B cell (primary cell): ENCODE results near the gene CASP5. TPM values are rescaled to one million over a fixed set of nuclear protein-coding genes. Genes with fewer than 3 reads are reported as not detected.
A peak's percentile ranks its signal among the peaks of the same experiment; 100 is the strongest.

Experiments
- ATAC-seq: fragments of 200-7000 bp; cut with Tn5 transposase; one replicate; pipeline ENCODE4 v1.10.0; 2021; ENCODE audit warnings: low read depth, mild to moderate bottlenecking, moderate number of reproducible peaks, moderate library complexity
- CTCF ChIA-PET: fragments of 350-600 bp; sonication (Branson Sonifier 250); formaldehyde crosslinking; loops from one replicate; lab custom pipeline; 2021; ENCODE audit warnings: antibody characterized with exemption, inconsistent platforms; lab: Charles Lee
- POLR2A ChIA-PET: fragments of 350-600 bp; sonication (Branson Sonifier 250); formaldehyde crosslinking; loops from one replicate; lab custom pipeline; 2021; ENCODE audit warnings: antibody characterized with exemption; lab: Charles Lee
- DNase-seq: peaks from one replicate; pipeline ENCODE4 v3.0.0; 2013
- H2AFZ ChIP-seq: 2 replicates; pipeline ENCODE4 v1.6.1; 2012; ENCODE audit warnings: mild to moderate bottlenecking, low read depth, low read length; ENCODE audit not compliant: insufficient read depth, poor library complexity, severe bottlenecking
- H3K27ac ChIP-seq, 2 donors: 1 replicate in 1 of 2; 2 replicates in 1 of 2; pipeline ENCODE4 v1.5.1; 2012 to 2013; ENCODE audit warnings: low read length in 2 of 2, mild to moderate bottlenecking in 2 of 2, moderate library complexity in 1 of 2
- H3K27me3 ChIP-seq, 4 experiments: fragments of 200-600 bp in 1 of 4; sonication (generic) in 1 of 4; replicated peaks in 1 of 4; 1 replicate in 2 of 4; 2 replicates in 2 of 4; pipeline versions ENCODE4 v1.6.1 to v1.7.0; 2013 to 2016; ENCODE audit warnings: low read length in 3 of 4, mild to moderate bottlenecking in 2 of 4, mixed read lengths in 1 of 4, moderate library complexity in 1 of 4; ENCODE audit not compliant: insufficient read depth in 4 of 4, control insufficient read depth in 3 of 4; ENCODE audit errors: control extremely low read depth in 1 of 4
- H3K36me3 ChIP-seq, 2 experiments: replicated peaks in 1 of 2; 1 replicate in 1 of 2; 2 replicates in 1 of 2; pipeline versions ENCODE4 v1.6.1 to v1.7.1; 2013; ENCODE audit warnings: low read length in 1 of 2; ENCODE audit not compliant: insufficient read depth in 2 of 2, control insufficient read depth in 1 of 2; ENCODE audit errors: control extremely low read depth in 1 of 2, extremely low read depth in 1 of 2
- H3K4me1 ChIP-seq, 2 donors: fragments of 200-600 bp in 1 of 2; sonication (generic) in 1 of 2; 1 replicate in 1 of 2; 2 replicates in 1 of 2; pipeline versions ENCODE4 v1.5.1 to v1.6.1; 2013 to 2017; ENCODE audit warnings: low read length in 2 of 2; ENCODE audit not compliant: control insufficient read depth in 2 of 2, insufficient read depth in 2 of 2
- H3K4me2 ChIP-seq: replicated peaks from 2 replicates; pipeline ENCODE3; 2012; ENCODE audit warnings: mild to moderate bottlenecking, low read depth, low read length; ENCODE audit not compliant: poor library complexity, severe bottlenecking
- H3K4me3 ChIP-seq, 5 experiments: fragments of 200-600 bp in 1 of 5; sonication (generic) in 1 of 5; 1 replicate in 3 of 5; 2 replicates in 2 of 5; pipeline versions ENCODE4 v1.5.1 to v1.7.0; 2011 to 2016; ENCODE audit warnings: low read length in 4 of 5, mild to moderate bottlenecking in 4 of 5, low read depth in 2 of 5, control low read depth in 1 of 5, moderate library complexity in 1 of 5; ENCODE audit not compliant: insufficient read depth in 1 of 5; ENCODE audit errors: control extremely low read depth in 1 of 5, extremely low read depth in 1 of 5
- H3K79me2 ChIP-seq: fragments of 200-600 bp; sonication (generic); one replicate; pipeline ENCODE4 v1.6.0; 2016; ENCODE audit warnings: low read length; ENCODE audit not compliant: control insufficient read depth, insufficient read depth
- H3K9ac ChIP-seq: fragments of 200-600 bp; sonication (generic); 2 replicates; pipeline ENCODE4 v1.6.1; 2017; ENCODE audit warnings: mild to moderate bottlenecking, low read length, moderate library complexity
- H3K9me3 ChIP-seq, 3 donors: one replicate each; pipeline versions ENCODE4 v1.6.1 to v1.7.1; 2013; ENCODE audit warnings: low read length in 2 of 3; ENCODE audit not compliant: control insufficient read depth in 2 of 3, insufficient read depth in 1 of 3; ENCODE audit errors: control extremely low read depth in 1 of 3
- H4K20me1 ChIP-seq: 2 replicates; pipeline ENCODE4 v1.6.0; 2012; ENCODE audit warnings: mild to moderate bottlenecking, low read length; ENCODE audit not compliant: insufficient read depth, control insufficient read depth, poor library complexity, severe bottlenecking
- H3K27ac Mint-ChIP-seq: one replicate; pipeline ENCODE4 v1.8.0; 2021; ENCODE audit warnings: mixed read lengths
- H3K27me3 Mint-ChIP-seq: one replicate; pipeline ENCODE4 v1.8.0; 2021; ENCODE audit warnings: mixed read lengths
- H3K4me1 Mint-ChIP-seq: one replicate; pipeline ENCODE4 v1.8.0; 2021; ENCODE audit warnings: mixed read lengths
- H3K4me3 Mint-ChIP-seq: one replicate; pipeline ENCODE4 v1.8.0; 2021; ENCODE audit warnings: mixed read lengths
- H3K9me3 Mint-ChIP-seq: one replicate; pipeline ENCODE4 v1.8.0; 2022; ENCODE audit warnings: mixed read lengths; ENCODE audit not compliant: insufficient read depth
- CTCF ChIP-seq: fragments of 200-600 bp; IDR thresholded peaks from one replicate; pipeline ENCODE4 v1.8.0; 2022; ENCODE audit warnings: antibody characterized with exemption, mild to moderate bottlenecking
- EZH2 ChIP-seq: IDR thresholded peaks from 2 replicates; pipeline ENCODE4 v1.6.1; 2012; ENCODE audit warnings: borderline replicate concordance, low read depth, mild to moderate bottlenecking, moderate library complexity, low read length; ENCODE audit not compliant: insufficient read depth, poor library complexity, severe bottlenecking
- WGBS: methylation state at CpG from one replicate; pipeline ENCODE4 v1.1.5; 2013; ENCODE audit warnings: missing lambda C conversion rate; ENCODE audit not compliant: insufficient coverage; 5-methylcytosine and 5-hydroxymethylcytosine counted together
- intact Hi-C: fragments of 100-400 bp; cut with micrococcal nuclease; formaldehyde crosslinking; loops from one replicate; pipeline ENCODE4 v1.10.0; 2022
- polyA plus RNA-seq: library from polyadenylated mRNA; depleted of rRNA; stranded (reverse); fragments of >200 nt; gene quantifications from 2 replicates; pipeline ENCODE4 v1.2.3, GENCODE V29; 2012
- total RNA-seq, 2 donors: library from RNA; stranded (reverse); fragments of 120-200 nt in 1 of 2; gene quantifications; 1 replicate in 1 of 2; 2 replicates in 1 of 2; pipeline versions ENCODE4 v1.2.3 to v1.2.4, GENCODE V29; 2013 to 2022

Gene CASP5
- total and polyA plus RNA-seq, 2 donors (not counting 1 experiment from before 2014, with no cell fraction given): 0.09 TPM; not detected in 1

GRCh38 chr11:104968355-104968855 is 54.6 kb downstream of the CASP5 start, which contains the start of gene CASP4:
CASP4 (minus strand) TSS chr11:104968574; CDS start chr11:104968525, 49 bp downstream.
- Mint-ChIP-seq H3K27me3 (no peaks in the 10 kb centered on the region), H3K4me1 (peaks cover 39% of the 10 kb centered on the region), H3K27ac (peak within 1 kb of the TSS; percentile 92), H3K9me3 (no peaks in the 10 kb centered on the region), H3K4me3 (peak within 1 kb of the TSS; percentile 94)
- ChIA-PET CTCF (interaction anchor here (2.2 kb wide), 1 partner anchor 22 kb away, joined by 9 read pairs; no protein-coding TSS in a partner anchor), POLR2A (no interaction called here)
- peak within 1 kb of the TSS; percentile 85 for H2AFZ ChIP-seq
- no peaks in the 10 kb centered on the region for H4K20me1 ChIP-seq
- peaks cover 51% of the 10 kb centered on the region for H3K79me2 ChIP-seq
- peaks cover 3 to 14% of the 10 kb centered on the region in 2 experiments for H3K36me3 ChIP-seq
- peak; percentile 72 for DNase-seq
- intact Hi-C loops: loop anchor here (1.0 to 5.0 kb wide), 3 partner anchors 21 to 69 kb away; partner anchors contain the start of gene CASP1
- peak within 1 kb of the TSS; percentile 81 for H3K4me2 ChIP-seq
- H3K4me3 ChIP-seq: peak within 1 kb of the TSS; percentile 66 to 99 (median 85)
- no peak for TF ChIP-seq CTCF
- TF ChIP-seq EZH2: no peak
- ATAC-seq: peak; percentile 75
- peak within 1 kb of the TSS; percentile 85 to 97 for H3K27ac ChIP-seq
- no peaks in the 10 kb centered on the region for H3K27me3 ChIP-seq
- peaks cover 30 to 32% of the 10 kb centered on the region in 2 donors for H3K4me1 ChIP-seq
- peak within 1 kb of the TSS; percentile 100 for H3K9ac ChIP-seq
- peaks cover 0 to 12% (median 6%) of the 10 kb centered on the region in 3 donors for H3K9me3 ChIP-seq
- WGBS: 0% methylated on average over 2 of the region's 4 CpGs
